Measurements from ENCODE around the gene FOXI3.
"Not testable (repeated sequence)": the region's sequence is repeated elsewhere in the genome, so short reads cannot be mapped to it uniquely, and the experiment has no call there.

The FOXI3 gene

GRCh38 chr2:88437010-88437409 lies 15.5 kb downstream of the FOXI3 start:
- DNase-seq, result no peak

GRCh38 chr2:88429929-88430328 lies 22.6 kb downstream of the FOXI3 start:
- no peak for DNase-seq

- no peak for DNase-seq
Observed at GRCh38 chr2:88423733-88424132, 28.8 kb downstream of the FOXI3 start.

GRCh38 chr2:88419051-88419450 lies 33.4 kb downstream of the FOXI3 start:
- not testable (repeated sequence) for DNase-seq

DNA sequence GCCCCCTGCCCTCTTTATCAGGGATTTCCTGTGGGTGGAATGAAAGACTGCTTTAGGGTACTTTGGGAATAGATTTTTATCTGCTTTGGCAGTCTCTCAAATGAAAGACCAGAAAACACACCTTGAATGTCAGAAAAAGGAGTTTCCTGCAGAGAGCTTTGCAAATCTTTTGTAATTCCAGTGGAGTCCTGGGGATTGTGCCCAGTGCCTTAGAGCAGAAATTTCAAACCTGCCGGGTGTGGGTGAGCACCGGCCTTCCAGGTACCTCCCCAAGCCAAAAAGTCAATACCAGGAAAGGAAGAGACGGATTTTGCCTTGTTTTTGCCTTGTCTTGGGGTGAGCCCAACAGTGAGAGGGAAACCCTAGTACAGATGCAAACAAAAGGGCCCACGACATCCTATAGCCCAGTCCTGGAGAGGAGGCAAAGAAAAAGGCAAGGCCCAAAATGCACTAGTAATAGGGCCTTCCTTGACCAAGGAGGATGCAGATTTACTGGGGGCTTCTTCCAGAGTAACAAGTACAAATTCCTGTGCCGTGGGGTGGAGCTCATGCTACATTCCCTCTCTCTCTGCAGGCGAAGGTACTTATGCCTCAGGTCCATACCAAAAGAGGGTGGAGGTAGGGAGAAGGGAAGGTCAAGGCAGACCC lies 36.4 kb downstream of the FOXI3 start:
- no peak for DNase-seq

GRCh38 chr2:88408870-88409269 lies 43.6 kb downstream of the FOXI3 start:
- DNase-seq, result not testable (repeated sequence)

DNA sequence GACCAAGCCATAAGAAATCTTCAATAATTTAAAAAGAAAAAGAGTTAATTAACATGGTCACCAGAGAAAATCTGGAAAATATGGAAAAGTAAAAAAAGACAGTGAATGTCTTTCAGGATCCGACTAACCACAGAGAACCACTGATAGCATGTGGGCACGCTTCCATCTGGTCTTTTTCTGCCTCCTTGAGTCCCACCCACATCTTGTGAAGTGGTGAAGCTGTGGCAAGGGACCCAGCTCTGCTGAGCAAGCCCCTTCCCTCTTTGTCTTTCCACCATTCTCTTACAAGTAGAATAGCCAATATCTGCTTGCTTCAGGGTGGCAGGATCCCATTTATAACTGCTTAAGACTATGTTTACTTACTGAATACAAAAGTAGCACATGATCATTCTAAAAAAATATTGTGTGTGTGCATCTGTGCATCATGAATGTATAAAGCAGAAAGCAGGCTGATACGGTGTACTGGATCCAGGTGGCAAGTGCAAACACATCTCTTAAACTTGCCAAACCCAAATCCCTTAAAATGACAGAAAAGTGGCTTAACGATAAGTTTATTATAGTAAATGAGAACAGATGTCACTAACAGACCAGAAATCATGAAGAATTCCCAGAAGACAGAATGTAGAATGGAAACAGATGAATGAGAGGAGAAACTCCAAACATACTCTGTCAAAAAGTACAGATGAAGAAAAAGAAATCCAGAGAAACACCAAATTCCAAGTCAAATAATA lies 52.3 kb downstream of the FOXI3 start:
- no peak for DNase-seq

DNA sequence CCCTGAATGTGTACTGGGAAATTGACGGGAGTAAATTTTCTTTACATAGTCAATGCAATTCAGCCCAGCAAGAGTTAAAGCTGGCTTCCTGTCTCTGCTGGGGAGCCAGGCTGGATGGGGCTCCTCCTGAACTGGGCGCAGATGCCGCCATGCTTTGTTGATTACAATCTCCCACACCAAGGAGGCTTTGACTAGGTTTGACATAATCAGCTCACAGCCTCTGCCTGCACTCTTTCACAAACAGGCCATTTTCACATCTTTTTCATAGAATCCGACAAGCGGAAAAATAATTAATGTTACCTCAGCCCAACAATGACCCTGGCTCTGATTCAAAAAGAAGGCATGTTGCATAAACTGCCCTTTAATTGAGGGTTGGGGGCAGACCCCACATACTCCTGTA lies 54.3 kb downstream of the FOXI3 start:
- no peak for DNase-seq
